NCI-H2171 treated with DMSO at 0.1 percent for 48 hours (cell line): ENCODE measurements around the gene NFATC1.
"Not testable (repeated sequence)": the region's sequence is repeated elsewhere in the genome, so short reads cannot be mapped to it uniquely, and the experiment has no call there.

Source experiments
- DNase-seq: peaks from one replicate; lab custom pipeline; 2025; lab: John Stamatoyannopoulos, UW

Gene NFATC1

GRCh38 chr18:79477711-79478483 lies 82.2 kb downstream of the NFATC1 start:
- no peak for DNase-seq

GRCh38 chr18:79478484-79479115 lies 82.9 kb downstream of the NFATC1 start:
- DNase-seq = no peak

- DNase-seq = no peak
Measured at GRCh38 chr18:79479116-79479760, 83.5 kb downstream of the NFATC1 start.

GRCh38 chr18:79479761-79480161 lies 84.0 kb downstream of the NFATC1 start:
- DNase-seq = no peak

- DNase-seq = no peak
Measured at GRCh38 chr18:79480171-79481045, 84.7 kb downstream of the NFATC1 start.

GRCh38 chr18:79481046-79481790 lies 85.5 kb downstream of the NFATC1 start:
- no peak for DNase-seq

GRCh38 chr18:79483393-79483792 lies 87.7 kb downstream of the NFATC1 start:
- not testable (repeated sequence) for DNase-seq

- DNase-seq = no peak
Measured at GRCh38 chr18:79483971-79484491, 88.3 kb downstream of the NFATC1 start.

GRCh38 chr18:79484661-79485621 lies 89.2 kb downstream of the NFATC1 start:
- no peak for DNase-seq

- no peak for DNase-seq
Measured at GRCh38 chr18:79485788-79486355, 90.1 kb downstream of the NFATC1 start.

- DNase-seq = no peak
Measured at GRCh38 chr18:79486356-79487182, 90.8 kb downstream of the NFATC1 start.

GRCh38 chr18:79487183-79487800 lies 91.6 kb downstream of the NFATC1 start:
- no peak for DNase-seq

- DNase-seq = no peak
Measured at GRCh38 chr18:79487801-79488201, 92.1 kb downstream of the NFATC1 start.

- no peak for DNase-seq
Measured at GRCh38 chr18:79488311-79489050, 92.8 kb downstream of the NFATC1 start.

GRCh38 chr18:79489051-79489898 lies 93.5 kb downstream of the NFATC1 start:
- DNase-seq = no peak

- no peak for DNase-seq
Measured at GRCh38 chr18:79489899-79490625, 94.3 kb downstream of the NFATC1 start.
